GM21390 (cell line): ENCODE measurements around the gene ATG9B.

ENCODE experiments used
- ATAC-seq: cut with Tn5 transposase; IDR thresholded peaks from one replicate; pipeline ENCODE4 v1.9.1; 2021; ENCODE audit not compliant: unreplicated experiment

ATG9B gene

DNA sequence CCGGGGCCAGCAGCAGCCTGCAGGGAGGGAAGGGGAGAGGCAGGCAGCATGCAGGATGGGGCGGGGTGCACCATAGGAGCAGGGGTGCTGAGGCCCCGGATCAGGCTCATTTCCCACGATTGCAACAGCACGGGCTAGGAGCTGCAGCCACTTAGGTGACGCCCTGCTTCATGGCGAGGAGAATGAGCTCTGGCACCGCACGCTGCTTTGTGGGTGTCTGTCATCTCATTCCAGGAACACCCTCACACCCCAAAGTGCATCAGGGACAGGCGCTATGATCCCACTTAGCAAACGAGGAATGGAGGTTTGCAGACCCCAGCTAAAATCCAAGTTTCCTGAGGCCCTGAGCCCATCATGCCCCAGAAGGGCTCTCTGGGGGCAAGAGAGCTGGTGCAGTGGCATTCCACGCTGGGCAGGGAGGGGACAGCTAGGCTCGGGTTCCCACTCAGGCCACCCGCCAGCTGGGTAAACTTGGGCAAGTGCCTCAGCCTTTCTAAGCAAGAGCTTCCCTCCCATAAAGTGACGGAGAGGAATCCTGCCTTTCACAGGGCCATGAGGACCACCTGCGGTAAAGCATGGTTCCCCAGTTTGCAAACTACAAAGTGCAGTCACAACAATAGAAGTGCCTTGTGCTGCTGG lies 55.4 kb downstream of the ATG9B start:
- ATAC-seq, result no peak

DNA sequence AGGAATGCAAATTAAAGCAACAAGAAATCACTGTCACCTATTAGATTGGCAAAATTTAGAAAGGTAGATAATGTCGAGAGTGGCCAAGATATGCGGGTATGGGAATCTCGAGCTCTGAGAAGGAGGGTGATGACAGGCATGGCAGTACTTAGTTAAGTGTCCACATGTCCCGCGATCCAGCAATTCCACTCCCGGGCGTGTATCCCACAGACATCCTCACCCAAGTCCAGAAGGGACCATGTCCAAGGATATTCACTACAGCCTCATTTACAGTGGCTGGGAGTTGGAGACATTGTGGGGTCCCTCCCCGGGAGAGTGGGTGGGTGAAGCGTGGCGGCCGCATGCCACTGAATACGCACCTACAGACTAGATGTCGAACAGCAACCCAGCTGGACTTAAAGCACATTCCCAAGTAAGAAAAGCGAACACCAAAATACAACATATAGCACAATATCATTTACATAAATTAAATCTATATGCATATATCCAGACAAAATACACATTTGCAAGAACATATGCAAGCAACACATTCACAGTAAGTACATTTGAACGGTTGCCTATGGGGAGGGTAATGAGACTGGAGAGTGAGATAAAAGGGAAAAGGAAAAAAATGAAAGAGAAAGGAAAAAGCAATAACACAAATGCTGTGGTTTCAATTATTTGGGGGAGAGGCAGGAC lies 56.1 kb downstream of the ATG9B start:
- ATAC-seq, result no peak

DNA sequence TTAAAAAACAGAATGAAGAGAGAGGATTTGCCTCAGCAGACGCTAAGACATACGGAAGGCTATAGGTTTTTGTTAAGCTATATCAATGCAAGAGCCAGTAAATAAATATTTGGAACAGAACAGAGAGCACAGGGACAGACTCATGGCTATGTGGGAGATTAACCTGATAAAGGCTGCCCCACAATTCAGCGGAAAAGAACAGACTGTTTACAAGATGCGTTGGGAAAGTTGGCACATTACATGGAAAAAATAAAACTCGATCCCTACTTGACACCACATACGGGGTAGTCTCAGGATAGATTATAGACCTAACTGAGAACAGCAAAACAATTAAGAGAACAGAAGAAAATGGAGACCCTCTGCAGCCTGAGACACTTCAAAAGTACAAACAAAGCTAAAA lies 56.9 kb downstream of the ATG9B start:
- no peak for ATAC-seq

DNA sequence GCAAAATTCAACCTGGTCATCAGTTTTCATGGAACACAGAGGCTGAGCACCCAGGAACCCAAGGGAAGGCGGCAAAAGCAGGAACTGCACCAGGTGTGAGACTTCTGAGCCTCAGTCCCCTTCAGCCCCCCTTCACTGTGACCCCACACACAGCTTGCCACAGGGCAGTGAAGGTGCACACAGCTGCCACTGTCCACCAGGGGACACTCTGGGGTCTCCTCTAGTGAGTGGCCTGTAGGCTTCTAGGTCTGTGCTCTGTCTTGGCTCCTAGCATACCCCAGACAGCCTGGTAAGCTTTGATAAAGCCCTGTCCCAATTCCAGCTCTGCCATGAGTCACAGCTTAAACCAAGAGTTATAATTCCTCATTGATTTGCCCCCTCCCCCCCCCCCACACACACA lies 58.3 kb downstream of the ATG9B start:
- no peak for ATAC-seq

DNA sequence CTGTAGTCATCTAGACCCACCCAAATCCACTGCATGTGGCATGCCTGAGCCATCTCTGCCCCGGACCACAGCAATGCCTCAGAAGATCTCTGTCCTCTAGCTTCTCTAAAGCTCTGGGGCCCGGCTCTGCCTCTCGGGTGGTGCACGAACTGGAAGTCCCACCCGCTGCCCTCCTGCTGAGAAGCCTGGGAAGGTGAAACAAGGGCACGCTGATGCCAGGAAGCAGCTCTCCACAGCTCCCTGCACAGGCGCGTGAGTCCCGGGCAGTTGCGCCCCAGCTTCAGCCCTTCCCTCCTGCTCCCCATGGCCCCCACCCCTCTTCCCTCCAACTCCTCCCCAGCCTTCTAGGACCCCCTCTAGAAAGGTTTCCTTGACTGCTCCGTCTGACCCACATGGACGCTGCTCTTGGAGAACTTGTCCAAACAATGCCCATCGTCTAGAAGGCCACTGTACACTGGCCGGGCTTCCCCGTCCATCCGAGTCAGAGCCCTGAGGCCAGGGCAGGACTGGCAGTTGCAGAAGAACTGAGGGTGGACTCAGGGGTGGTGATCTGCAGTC lies 58.9 kb downstream of the ATG9B start:
- ATAC-seq, result no peak
